HUES48 (cell line): Measurements from ENCODE around the gene TRAPPC11.

Experiments
- H3K27ac ChIP-seq: one replicate; pipeline ENCODE4 v1.7.0; 2013; ENCODE audit warnings: low read depth, low read length, inconsistent platforms
- H3K27me3 ChIP-seq: 2 replicates; pipeline ENCODE4 v1.6.1; 2013; ENCODE audit warnings: mild to moderate bottlenecking, low read length; ENCODE audit not compliant: control insufficient read depth, insufficient read depth
- H3K36me3 ChIP-seq: 2 replicates; pipeline ENCODE4 v1.6.1; 2013; ENCODE audit warnings: low read length; ENCODE audit not compliant: control insufficient read depth, insufficient read depth
- H3K4me1 ChIP-seq: 2 replicates; pipeline ENCODE4 v1.6.1; 2013; ENCODE audit warnings: mild to moderate bottlenecking, low read length; ENCODE audit not compliant: control insufficient read depth, insufficient read depth
- H3K4me3 ChIP-seq: 2 replicates; pipeline ENCODE4 v1.5.1; 2013; ENCODE audit warnings: mild to moderate bottlenecking, low read depth, low read length
- H3K9ac ChIP-seq: 2 replicates; pipeline ENCODE4 v1.6.1; 2013; ENCODE audit warnings: mild to moderate bottlenecking, low read depth, low read length, moderate library complexity
- H3K9me3 ChIP-seq: 2 replicates; pipeline ENCODE4 v1.6.1; 2013; ENCODE audit warnings: low read length; ENCODE audit not compliant: control insufficient read depth, insufficient read depth

Gene TRAPPC11

GRCh38 chr4:183681119-183681518 is 22.0 kb downstream of the TRAPPC11 start:
- peaks cover 88% of the 10 kb centered on the region for H3K36me3 ChIP-seq
- H3K4me3 ChIP-seq, result no peak overlapping the region
- H3K9me3 ChIP-seq, result no peaks in the 10 kb centered on the region
- no peaks in the 10 kb centered on the region for H3K27me3 ChIP-seq
- no peaks in the 10 kb centered on the region for H3K4me1 ChIP-seq
- no peak overlapping the region for H3K27ac ChIP-seq
- H3K9ac ChIP-seq, result no peak overlapping the region

- Histone ChIP-seq H3K4me3 (no peak overlapping the region), H3K27ac (no peak overlapping the region), H3K9me3 (no peaks in the 10 kb centered on the region), H3K9ac (no peak overlapping the region), H3K27me3 (no peaks in the 10 kb centered on the region), H3K4me1 (no peaks in the 10 kb centered on the region), H3K36me3 (peaks cover 80% of the 10 kb centered on the region)
Observed at GRCh38 chr4:183686461-183686860, 27.4 kb downstream of the TRAPPC11 start.

GRCh38 chr4:183688216-183688615 is 29.1 kb downstream of the TRAPPC11 start:
- Histone ChIP-seq H3K27me3 (no peaks in the 10 kb centered on the region), H3K36me3 (peaks cover 82% of the 10 kb centered on the region), H3K9ac (no peak overlapping the region), H3K4me3 (no peak overlapping the region), H3K4me1 (no peaks in the 10 kb centered on the region), H3K27ac (no peak overlapping the region), H3K9me3 (no peaks in the 10 kb centered on the region)

- no peak overlapping the region for H3K27ac ChIP-seq
- no peaks in the 10 kb centered on the region for H3K27me3 ChIP-seq
- no peak overlapping the region for H3K4me3 ChIP-seq
- H3K9ac ChIP-seq, result no peak overlapping the region
- H3K36me3 ChIP-seq, result peaks cover 81% of the 10 kb centered on the region
- no peaks in the 10 kb centered on the region for H3K4me1 ChIP-seq
- H3K9me3 ChIP-seq, result no peaks in the 10 kb centered on the region
Observed at GRCh38 chr4:183691006-183691405, 31.9 kb downstream of the TRAPPC11 start.

GRCh38 chr4:183691897-183692296 is 32.8 kb downstream of the TRAPPC11 start:
- Histone ChIP-seq H3K27me3 (no peaks in the 10 kb centered on the region), H3K4me3 (no peak overlapping the region), H3K36me3 (peaks cover 82% of the 10 kb centered on the region), H3K27ac (no peak overlapping the region), H3K4me1 (no peaks in the 10 kb centered on the region), H3K9me3 (no peaks in the 10 kb centered on the region), H3K9ac (no peak overlapping the region)

- Histone ChIP-seq H3K4me1 (no peaks in the 10 kb centered on the region), H3K36me3 (peaks cover 94% of the 10 kb centered on the region), H3K9me3 (no peaks in the 10 kb centered on the region), H3K27me3 (no peaks in the 10 kb centered on the region), H3K4me3 (no peak overlapping the region), H3K9ac (no peak overlapping the region), H3K27ac (no peak overlapping the region)
Observed at GRCh38 chr4:183698909-183699308, 39.8 kb downstream of the TRAPPC11 start.

- Histone ChIP-seq H3K36me3 (peaks cover 88% of the 10 kb centered on the region), H3K4me1 (no peaks in the 10 kb centered on the region), H3K9ac (no peak overlapping the region), H3K27me3 (no peaks in the 10 kb centered on the region), H3K9me3 (no peaks in the 10 kb centered on the region), H3K27ac (no peak overlapping the region), H3K4me3 (no peak overlapping the region)
Observed at GRCh38 chr4:183700407-183700806, 41.3 kb downstream of the TRAPPC11 start.

GRCh38 chr4:183702492-183702891 is 43.4 kb downstream of the TRAPPC11 start:
- Histone ChIP-seq H3K4me3 (no peak overlapping the region), H3K9me3 (no peaks in the 10 kb centered on the region), H3K36me3 (peaks cover 86% of the 10 kb centered on the region), H3K27ac (no peak overlapping the region), H3K4me1 (no peaks in the 10 kb centered on the region), H3K9ac (no peak overlapping the region), H3K27me3 (no peaks in the 10 kb centered on the region)

GRCh38 chr4:183714626-183715025 is 55.5 kb downstream of the TRAPPC11 start:
- H3K9ac ChIP-seq, result no peak overlapping the region
- H3K27me3 ChIP-seq, result no peaks in the 10 kb centered on the region
- H3K4me1 ChIP-seq, result no peaks in the 10 kb centered on the region
- H3K27ac ChIP-seq, result no peak overlapping the region
- H3K4me3 ChIP-seq, result no peak overlapping the region
- peaks cover 41% of the 10 kb centered on the region for H3K36me3 ChIP-seq
- no peaks in the 10 kb centered on the region for H3K9me3 ChIP-seq

GRCh38 chr4:183716302-183716701 is 57.2 kb downstream of the TRAPPC11 start:
- H3K4me3 ChIP-seq, result no peak overlapping the region
- no peaks in the 10 kb centered on the region for H3K9me3 ChIP-seq
- H3K4me1 ChIP-seq, result no peaks in the 10 kb centered on the region
- H3K36me3 ChIP-seq, result peaks cover 34% of the 10 kb centered on the region
- H3K27ac ChIP-seq, result no peak overlapping the region
- H3K27me3 ChIP-seq, result no peaks in the 10 kb centered on the region
- H3K9ac ChIP-seq, result no peak overlapping the region

- Histone ChIP-seq H3K9me3 (no peaks in the 10 kb centered on the region), H3K27me3 (no peaks in the 10 kb centered on the region), H3K9ac (no peak overlapping the region), H3K36me3 (peaks cover 9% of the 10 kb centered on the region), H3K4me3 (no peak overlapping the region), H3K4me1 (no peaks in the 10 kb centered on the region), H3K27ac (no peak overlapping the region)
Observed at GRCh38 chr4:183718876-183719275, 59.8 kb downstream of the TRAPPC11 start.
